SK-N-SH (cell line): ENCODE data around the gene PIGN. TPM values are rescaled to one million over a fixed set of nuclear protein-coding genes. Genes with fewer than 3 reads are reported as not detected.

Source experiments
- CTCF ChIA-PET: fragments of 300-600, 350-600 bp; formaldehyde crosslinking; extraction: SDS; loops from one replicate; lab custom pipeline; 2021; lab: Yijun Ruan, JAX
- POLR2A ChIA-PET: fragments of 350-600 bp; sonication (Branson Sonifier 250); formaldehyde crosslinking; extraction: SDS; loops from one replicate; lab custom pipeline; 2020; ENCODE audit warnings: antibody characterized with exemption, inconsistent platforms; lab: Yijun Ruan, JAX
- DNase-seq: peaks from one replicate; pipeline ENCODE4 v3.0.0; 2012
- H2AFZ ChIP-seq: fragments of 200-600 bp; sonication (generic); 2 replicates; pipeline ENCODE4 v1.8.1; 2016; ENCODE audit warnings: antibody characterized with exemption, mild to moderate bottlenecking, low read depth
- H3F3A ChIP-seq: fragments of 200-600 bp; sonication (generic); replicated peaks from 2 replicates; pipeline ENCODE3; 2016; ENCODE audit warnings: antibody characterized with exemption, mild to moderate bottlenecking; ENCODE audit not compliant: insufficient read depth
- H3K27ac ChIP-seq, 2 experiments: fragments of 200-500 bp in 1 of 2; fragments of 200-600 bp in 1 of 2; sonication (Bioruptor generic) in 1 of 2; sonication (generic), shearing (Covaris generic) in 1 of 2; 2 replicates each; pipeline versions ENCODE4 v1.5.1 to v1.6.1; 2014 to 2016; ENCODE audit warnings: low read depth in 2 of 2, inconsistent platforms in 1 of 2, low read length in 1 of 2, mild to moderate bottlenecking in 1 of 2, mixed read lengths in 1 of 2
- H3K27me3 ChIP-seq: fragments of 200-600 bp; sonication (generic), shearing (Covaris generic); 2 replicates; pipeline ENCODE4 v1.6.1; 2016; ENCODE audit warnings: mixed run types; ENCODE audit not compliant: insufficient read depth
- H3K36me3 ChIP-seq, 2 experiments: fragments of 200-500 bp in 1 of 2; fragments of 200-600 bp in 1 of 2; sonication (Bioruptor generic) in 1 of 2; sonication (generic) in 1 of 2; replicated peaks in 1 of 2; 2 replicates each; pipeline versions ENCODE3 to v1.5.1; 2014 to 2016; ENCODE audit warnings: low read length in 1 of 2, mild to moderate bottlenecking in 1 of 2; ENCODE audit not compliant: insufficient read depth in 2 of 2, control insufficient read depth in 1 of 2
- H3K4me1 ChIP-seq, 2 experiments: fragments of 200-500 bp in 1 of 2; fragments of 200-600 bp in 1 of 2; sonication (Bioruptor generic) in 1 of 2; sonication (generic), shearing (Covaris generic) in 1 of 2; 2 replicates each; pipeline versions ENCODE4 v1.5.1 to v1.6.1; 2014 to 2016; ENCODE audit warnings: low read depth in 1 of 2, low read length in 1 of 2, mixed run types in 1 of 2; ENCODE audit not compliant: insufficient read depth in 2 of 2, control insufficient read depth in 1 of 2
- H3K4me2 ChIP-seq: fragments of 200-600 bp; sonication (generic), shearing (Covaris generic); 2 replicates; pipeline ENCODE4 v1.6.1; 2017; ENCODE audit warnings: mixed run types
- H3K4me3 ChIP-seq, 2 experiments: fragments of 200-500 bp in 1 of 2; fragments of 200-600 bp in 1 of 2; sonication (Bioruptor generic) in 1 of 2; sonication (generic), shearing (Covaris generic) in 1 of 2; 2 replicates each; pipeline versions ENCODE4 v1.5.1 to v1.8.1; 2014 to 2016; ENCODE audit warnings: low read depth in 2 of 2, inconsistent platforms in 1 of 2, low read length in 1 of 2, mild to moderate bottlenecking in 1 of 2, mixed read lengths in 1 of 2, moderate library complexity in 1 of 2
- H3K79me2 ChIP-seq: fragments of 200-600 bp; sonication (generic); 2 replicates; pipeline ENCODE4 v1.8.1; 2017; ENCODE audit warnings: mild to moderate bottlenecking; ENCODE audit not compliant: insufficient read depth
- H3K9ac ChIP-seq: fragments of 200-600 bp; sonication (generic); 2 replicates; pipeline ENCODE4 v1.6.1; 2017; ENCODE audit warnings: mixed run types
- H3K9me2 ChIP-seq: fragments of 200-600 bp; sonication (generic); 2 replicates; pipeline ENCODE4 v1.6.1; 2017; ENCODE audit warnings: mixed run types
- H3K9me3 ChIP-seq: fragments of 200-600 bp; sonication (generic); 2 replicates; pipeline ENCODE4 v1.6.1; 2017; ENCODE audit warnings: mixed run types, mild to moderate bottlenecking, moderate library complexity
- H4K20me1 ChIP-seq: fragments of 200-600 bp; sonication (generic); 2 replicates; pipeline ENCODE4 v1.6.1; 2017; ENCODE audit warnings: mild to moderate bottlenecking, mixed run types; ENCODE audit not compliant: insufficient read depth
- ELF1 ChIP-seq: IDR thresholded peaks from 2 replicates; pipeline ENCODE4 v1.4.0; 2012
- EZH2phosphoT487 ChIP-seq: fragments of 200-600 bp; sonication (generic); IDR thresholded peaks from 2 replicates; pipeline ENCODE4 v1.6.1; 2017; ENCODE audit warnings: low read depth, mixed run types, mild to moderate bottlenecking, antibody characterized with exemption, moderate library complexity, borderline replicate concordance
- FOXJ3 ChIP-seq: sonication (generic); formaldehyde crosslinking; IDR thresholded peaks from 2 replicates; pipeline ENCODE4 v1.5.1; 2020; ENCODE audit warnings: mild to moderate bottlenecking, missing genetic modification reagents
- FOXM1 ChIP-seq: IDR thresholded peaks from 2 replicates; pipeline ENCODE4 v1.4.0; 2012; ENCODE audit warnings: low read depth, mild to moderate bottlenecking
- GATA2 ChIP-seq: sonication (generic); formaldehyde crosslinking; IDR thresholded peaks from 2 replicates; pipeline ENCODE4 v1.5.0; 2020; ENCODE audit warnings: mild to moderate bottlenecking, missing genetic modification reagents
- NFIC ChIP-seq: IDR thresholded peaks from 2 replicates; pipeline ENCODE4 v1.4.0; 2012; ENCODE audit warnings: borderline replicate concordance
- NRF1 ChIP-seq: IDR thresholded peaks from 2 replicates; pipeline ENCODE4 v1.6.1; 2012; ENCODE audit warnings: low read depth, mild to moderate bottlenecking, low read length
- RFX5 ChIP-seq: IDR thresholded peaks from 2 replicates; pipeline ENCODE4 v1.6.1; 2012; ENCODE audit warnings: mild to moderate bottlenecking, improper control_type of control experiment, low read length
- RXRA ChIP-seq: IDR thresholded peaks from 2 replicates; pipeline ENCODE4 v1.4.0; 2012; ENCODE audit warnings: low read depth, mild to moderate bottlenecking, borderline replicate concordance
- TCF12 ChIP-seq: IDR thresholded peaks from 2 replicates; pipeline ENCODE4 v1.4.0; 2012
- YY1 ChIP-seq: IDR thresholded peaks from 2 replicates; pipeline ENCODE4 v1.4.0; 2012; ENCODE audit warnings: low read depth, mild to moderate bottlenecking
- WGBS: methylation state at CpG from one replicate; pipeline ENCODE4 v1.1.6; 2017; ENCODE audit warnings: low lambda C conversion rate; 5-methylcytosine and 5-hydroxymethylcytosine counted together
- polyA plus RNA-seq, 3 experiments: library from polyadenylated mRNA; depleted of rRNA; stranded (reverse); fragments of >200 nt; gene quantifications; 2 replicates each; pipeline ENCODE4 v1.2.3, GENCODE V29; 2012
- TF ChIP-seq, protein P1 (sequence below): IDR thresholded peaks from 2 replicates; pipeline ENCODE4 v1.4.0; 2012; ENCODE audit warnings: low read depth
- TF ChIP-seq, protein P2 (sequence below): IDR thresholded peaks from 2 replicates; pipeline ENCODE4 v1.4.0; 2012; ENCODE audit warnings: low read depth, borderline replicate concordance

PIGN gene
- polyA plus RNA-seq, 1 of the 3 experiments (the other 2 are of a cell fraction): 6.1 TPM

DNA sequence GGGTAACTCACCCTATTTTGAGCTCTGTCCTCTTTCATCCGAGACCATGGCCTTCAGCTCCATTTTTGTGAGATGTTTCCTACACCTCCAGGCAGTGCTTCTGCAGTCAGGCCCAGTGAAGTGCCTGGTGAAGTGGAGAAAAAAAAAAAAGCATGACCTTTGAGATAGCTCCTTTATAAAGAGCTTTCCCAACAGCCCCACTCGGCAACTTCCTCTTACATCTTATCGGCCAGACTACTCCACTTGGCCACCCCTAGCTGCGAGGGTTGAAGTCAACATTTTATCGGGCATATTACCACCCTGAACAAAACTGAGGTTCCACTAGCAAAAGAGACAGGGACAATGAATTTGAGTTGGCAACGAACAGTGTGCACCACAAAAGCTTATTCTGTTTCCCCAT is 169.2 kb downstream of the PIGN start:
- peak overlapping the region; percentile 84 to 87 for H3K27ac ChIP-seq
- no peak overlapping the region for H3K4me3 ChIP-seq
- H2AFZ ChIP-seq: no peak overlapping the region; the same call in 1 of the 2 replicates
- no peaks in the 10 kb centered on the region for H3K9me2 ChIP-seq
- 74% methylated on average over 6 of the region's 6 CpGs for WGBS
- H3K4me1 ChIP-seq: peaks cover 13 to 14% of the 10 kb centered on the region in 2 experiments
- no peaks in the 10 kb centered on the region for H3K9me3 ChIP-seq
- POLR2A ChIA-PET: no interaction called here
- H3K27me3 ChIP-seq: no peaks in the 10 kb centered on the region
- no peaks in the 10 kb centered on the region for H3K79me2 ChIP-seq
- H4K20me1 ChIP-seq: no peaks in the 10 kb centered on the region
- no peak for DNase-seq
- no peaks in the 10 kb centered on the region for H3K36me3 ChIP-seq
- no peak overlapping the region for H3K9ac ChIP-seq
- no peaks in the 10 kb centered on the region for H3F3A ChIP-seq
- H3K4me2 ChIP-seq: peak overlapping the region; percentile 28; the same call in 1 of the 2 replicates
- CTCF ChIA-PET: interaction anchor here (1.0 to 1.5 kb wide), 2 partner anchors 114 to 117 kb away, joined by 3 read pairs; no protein-coding TSS in a partner anchor
- TF ChIP-seq FOXJ3 (no peak), FOXM1 (no peak), GATA2 (CRISPR knock-in tag) (no peak), NRF1 (no peak), RXRA (no peak), NFIC (no peak), EZH2phosphoT487 (no peak)
- TF ChIP-seq, protein P1, sequence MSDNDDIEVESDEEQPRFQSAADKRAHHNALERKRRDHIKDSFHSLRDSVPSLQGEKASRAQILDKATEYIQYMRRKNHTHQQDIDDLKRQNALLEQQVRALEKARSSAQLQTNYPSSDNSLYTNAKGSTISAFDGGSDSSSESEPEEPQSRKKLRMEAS: no peak

DNA sequence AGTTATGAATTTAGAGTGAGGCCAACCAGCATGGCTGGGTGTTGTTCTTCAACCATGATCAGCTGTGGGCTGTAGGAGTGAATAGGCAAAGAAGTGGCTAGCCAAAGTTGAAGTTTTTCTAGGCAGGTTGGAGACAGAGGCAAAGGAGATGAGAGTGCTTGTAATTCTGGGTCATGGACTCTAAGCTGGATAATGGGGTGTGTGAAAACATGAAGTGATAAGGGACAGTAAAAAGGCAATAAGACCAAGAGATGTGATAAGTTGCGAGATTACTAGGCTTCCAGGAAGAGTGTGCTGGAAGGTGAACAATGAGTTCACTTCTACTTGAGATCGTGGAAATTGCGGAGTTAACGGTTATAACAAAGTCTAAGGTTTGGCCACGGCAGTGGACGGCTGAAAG is 175.4 kb downstream of the PIGN start:
- Histone ChIP-seq H3K4me2 (no peak overlapping the region), H3K4me3 (no peak overlapping the region), H3K36me3 (no peaks in the 10 kb centered on the region), H3K9me3 (no peaks in the 10 kb centered on the region), H3K9ac (no peak overlapping the region), H3K4me1 (no peaks in the 10 kb centered on the region), H3K27me3 (no peaks in the 10 kb centered on the region), H3K79me2 (no peaks in the 10 kb centered on the region), H4K20me1 (no peaks in the 10 kb centered on the region), H3K9me2 (no peaks in the 10 kb centered on the region), H3K27ac (no peak overlapping the region), H3F3A (no peaks in the 10 kb centered on the region), H2AFZ (no peak overlapping the region)
- DNase-seq: no peak
- WGBS: 83% methylated on average over 6 of the region's 6 CpGs
- TF ChIP-seq TCF12 (no peak), ELF1 (no peak), RFX5 (no peak), YY1 (no peak)
- TF ChIP-seq, protein P2, sequence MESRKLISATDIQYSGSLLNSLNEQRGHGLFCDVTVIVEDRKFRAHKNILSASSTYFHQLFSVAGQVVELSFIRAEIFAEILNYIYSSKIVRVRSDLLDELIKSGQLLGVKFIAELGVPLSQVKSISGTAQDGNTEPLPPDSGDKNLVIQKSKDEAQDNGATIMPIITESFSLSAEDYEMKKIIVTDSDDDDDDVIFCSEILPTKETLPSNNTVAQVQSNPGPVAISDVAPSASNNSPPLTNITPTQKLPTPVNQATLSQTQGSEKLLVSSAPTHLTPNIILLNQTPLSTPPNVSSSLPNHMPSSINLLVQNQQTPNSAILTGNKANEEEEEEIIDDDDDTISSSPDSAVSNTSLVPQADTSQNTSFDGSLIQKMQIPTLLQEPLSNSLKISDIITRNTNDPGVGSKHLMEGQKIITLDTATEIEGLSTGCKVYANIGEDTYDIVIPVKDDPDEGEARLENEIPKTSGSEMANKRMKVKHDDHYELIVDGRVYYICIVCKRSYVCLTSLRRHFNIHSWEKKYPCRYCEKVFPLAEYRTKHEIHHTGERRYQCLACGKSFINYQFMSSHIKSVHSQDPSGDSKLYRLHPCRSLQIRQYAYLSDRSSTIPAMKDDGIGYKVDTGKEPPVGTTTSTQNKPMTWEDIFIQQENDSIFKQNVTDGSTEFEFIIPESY: no peak
- ChIA-PET CTCF (interaction anchor here (1.2 kb wide), 1 partner anchor 27 kb away, joined by 3 read pairs; no protein-coding TSS in a partner anchor), POLR2A (no interaction called here)
